Cortex of kidney (tissue), 1 donor: Measurements from ENCODE around the gene ARHGEF6.
"Not testable (repeated sequence)": the region's sequence is repeated elsewhere in the genome, so short reads cannot be mapped to it uniquely, and the experiment has no call there.

Experiments used
- DNase-seq: peaks from one replicate; lab custom pipeline; 2025; lab: John Stamatoyannopoulos, UW

ARHGEF6 gene

GRCh38 chrX:136780763-136781162, at the start of gene ARHGEF6:
TSS of gene ARHGEF6 (minus strand) at chrX:136780932. CDS start at chrX:136780882, 50 bp downstream.
- no peak for DNase-seq

GRCh38 chrX:136829413-136829812, 48.7 kb upstream of the ARHGEF6 start:
- no peak for DNase-seq

- DNase-seq, result no peak
Observed at GRCh38 chrX:136828830-136829229, 48.1 kb upstream of the ARHGEF6 start.

GRCh38 chrX:136827026-136827425, 46.3 kb upstream of the ARHGEF6 start:
- no peak for DNase-seq

GRCh38 chrX:136825771-136826170, 45.0 kb upstream of the ARHGEF6 start:
- no peak for DNase-seq

DNA sequence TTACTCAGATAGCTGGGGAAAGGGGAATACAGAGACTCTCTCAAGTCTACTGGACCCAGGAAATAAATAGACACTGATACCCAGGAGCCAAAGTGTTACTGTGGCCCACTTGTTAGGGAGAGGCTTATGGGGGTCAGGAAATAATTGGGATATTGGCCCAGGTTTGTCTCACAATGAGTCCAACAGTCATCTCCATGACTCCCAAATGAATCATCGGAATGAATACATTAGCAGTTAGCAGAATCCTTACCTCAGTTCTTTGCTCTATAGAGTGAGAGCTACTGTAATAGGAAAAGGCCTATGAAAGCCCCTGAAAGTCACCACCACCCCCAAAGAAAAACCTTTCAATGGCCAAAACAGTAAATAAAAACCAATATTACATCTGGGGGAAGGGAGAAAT, 42.4 kb upstream of the ARHGEF6 start:
- no peak for DNase-seq

DNA sequence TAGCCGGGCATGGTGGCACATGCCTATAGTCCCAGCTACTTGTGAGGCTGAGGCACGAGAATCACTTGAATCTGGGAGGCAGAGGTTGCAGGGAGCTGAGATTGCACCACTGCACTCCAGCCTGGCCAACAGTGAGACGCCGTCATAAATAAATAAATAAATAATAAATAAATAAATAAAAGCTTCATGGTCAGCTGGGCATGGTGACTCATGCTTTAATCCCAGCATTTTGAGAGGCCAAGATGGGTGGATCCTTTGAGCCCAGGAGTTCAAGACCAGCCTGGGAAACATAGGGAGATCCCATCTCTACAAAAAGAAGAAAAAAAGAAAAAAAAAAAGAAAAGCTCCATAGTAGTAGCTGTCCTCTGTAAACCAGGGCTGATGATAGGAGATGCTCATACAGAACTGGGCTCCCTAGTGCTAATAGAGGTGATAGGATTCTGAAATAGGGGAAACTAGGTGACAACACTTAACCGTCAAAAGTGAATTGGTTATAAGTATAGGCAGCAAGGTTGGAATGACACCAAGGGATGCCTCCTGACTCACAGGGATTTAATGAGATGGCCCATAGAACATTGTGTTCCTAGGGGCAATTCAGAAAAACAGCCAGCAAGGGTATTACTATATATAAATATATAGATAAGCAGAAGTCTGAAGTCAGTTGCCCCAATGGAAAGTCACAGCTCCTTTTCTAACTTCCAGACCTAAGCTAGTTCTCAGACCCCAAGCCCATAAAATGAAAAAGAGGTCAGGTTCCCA, 41.8 kb upstream of the ARHGEF6 start:
- DNase-seq, result no peak

DNA sequence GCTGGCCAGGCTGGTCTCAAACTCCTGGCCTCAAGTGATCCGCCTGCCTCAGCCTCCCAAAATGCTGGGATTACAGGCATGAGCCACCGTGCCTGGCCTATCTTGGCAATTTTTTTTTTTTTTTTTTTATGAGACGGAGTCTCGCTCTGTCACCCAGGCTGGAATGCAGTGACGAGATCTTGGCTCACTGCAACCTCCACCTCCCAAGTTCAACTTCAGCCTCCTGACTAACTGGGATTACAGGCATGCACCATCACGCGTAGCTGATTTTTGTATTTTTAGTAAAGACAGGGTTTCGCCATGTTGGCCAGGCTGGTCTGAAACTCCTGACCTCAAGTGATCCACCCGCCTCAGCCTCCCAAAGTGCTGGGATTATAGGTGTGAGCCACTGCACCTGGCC, 39.0 kb upstream of the ARHGEF6 start:
- DNase-seq, result not testable (repeated sequence)

DNA sequence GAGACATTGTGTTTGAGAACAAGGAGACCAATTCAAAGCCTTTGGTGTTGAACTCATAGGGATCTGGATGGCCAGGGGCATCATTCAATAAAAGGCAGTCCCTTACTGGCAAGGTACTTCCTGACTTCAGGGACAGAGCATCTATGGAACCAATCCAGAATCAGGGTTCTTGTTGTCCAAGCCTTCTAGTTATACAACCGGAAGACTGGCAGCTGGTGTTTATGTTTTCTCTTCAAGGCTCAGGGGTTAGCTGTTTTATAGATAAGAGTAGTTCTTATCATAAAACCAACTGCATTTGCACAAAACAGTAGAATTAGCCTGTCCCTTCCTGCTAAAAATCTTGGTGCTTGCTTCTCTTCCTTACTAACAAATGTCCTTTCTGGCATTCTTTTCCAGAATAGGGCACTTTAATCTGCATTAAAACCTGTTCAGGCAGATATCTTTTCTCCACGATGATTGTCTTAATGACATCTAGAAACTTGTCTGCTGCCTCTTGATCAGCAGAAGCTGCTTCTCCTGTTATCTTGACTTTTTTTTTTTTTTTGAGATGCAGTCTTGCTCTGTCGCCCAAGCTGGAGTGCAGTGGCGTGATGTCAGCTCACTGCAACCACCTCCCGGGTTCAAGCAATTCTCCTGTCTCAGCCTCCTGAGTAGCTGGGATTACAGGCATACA, 38.4 kb upstream of the ARHGEF6 start:
- no peak for DNase-seq

- no peak for DNase-seq
Observed at GRCh38 chrX:136816975-136817374, 36.2 kb upstream of the ARHGEF6 start.

GRCh38 chrX:136814847-136815750, 34.4 kb upstream of the ARHGEF6 start:
- DNase-seq, result no peak

DNA sequence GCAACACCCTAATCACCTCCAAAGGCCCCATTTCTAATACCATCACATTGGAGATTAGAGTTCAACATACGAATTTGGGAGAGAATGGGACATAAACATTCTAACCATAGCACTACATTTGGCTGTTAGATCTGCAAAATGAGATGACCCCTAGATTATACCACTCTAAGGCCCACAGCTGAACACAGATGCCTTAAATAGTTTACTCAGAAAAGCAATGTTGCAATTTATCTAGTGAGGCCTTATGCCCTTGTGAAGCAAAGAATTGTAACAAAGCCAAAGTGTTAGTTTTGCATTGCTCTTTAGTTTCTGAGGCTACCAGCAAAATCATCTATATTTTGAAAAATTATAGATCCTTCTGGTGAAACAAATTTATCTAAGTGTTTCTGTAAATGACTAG, 31.6 kb upstream of the ARHGEF6 start:
- no peak for DNase-seq

- no peak for DNase-seq
Observed at GRCh38 chrX:136810493-136810892, 29.8 kb upstream of the ARHGEF6 start.

DNA sequence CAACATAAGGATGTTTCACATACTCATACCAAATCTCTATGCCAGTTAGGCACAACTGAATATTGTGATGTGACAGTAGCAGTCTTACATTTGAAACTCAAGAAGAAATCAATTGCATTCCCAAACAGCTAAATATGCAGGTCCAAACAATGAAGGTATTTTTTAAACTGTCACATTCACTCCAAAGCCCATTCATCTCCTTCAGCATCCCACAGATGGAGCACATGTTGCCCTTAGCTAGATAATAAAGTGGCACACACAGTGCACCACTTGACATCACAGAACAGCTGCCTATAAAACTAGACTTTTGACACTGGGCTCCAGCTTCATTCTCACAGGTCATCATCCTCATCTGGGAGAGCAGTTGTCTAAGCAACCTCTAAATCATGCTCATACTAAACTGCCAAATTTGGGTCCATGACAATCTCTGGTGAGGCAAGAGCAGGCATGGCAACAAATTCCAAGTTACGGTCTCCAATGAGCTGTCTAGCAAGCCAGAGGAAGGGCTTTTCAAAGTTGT, 26.2 kb upstream of the ARHGEF6 start:
- DNase-seq, result no peak

DNA sequence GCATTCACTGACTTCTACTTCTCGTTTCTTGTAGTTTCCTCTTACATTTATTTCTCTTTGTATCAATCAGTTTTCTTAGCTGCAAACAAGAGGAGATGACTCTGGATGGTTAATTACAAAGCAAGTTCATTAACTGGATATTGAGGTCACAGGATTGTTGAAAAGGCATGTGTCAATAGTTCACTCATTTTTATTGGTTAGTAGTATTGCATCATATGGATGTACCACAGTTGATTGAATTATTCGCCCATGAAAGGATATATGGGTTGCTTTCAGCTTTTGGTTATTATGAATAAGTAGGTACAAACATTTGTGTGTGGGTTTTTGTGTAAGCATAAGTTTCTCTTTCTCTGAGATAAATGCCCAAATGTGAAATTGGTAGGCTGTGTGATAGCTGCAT, 21.8 kb upstream of the ARHGEF6 start:
- no peak for DNase-seq

DNA sequence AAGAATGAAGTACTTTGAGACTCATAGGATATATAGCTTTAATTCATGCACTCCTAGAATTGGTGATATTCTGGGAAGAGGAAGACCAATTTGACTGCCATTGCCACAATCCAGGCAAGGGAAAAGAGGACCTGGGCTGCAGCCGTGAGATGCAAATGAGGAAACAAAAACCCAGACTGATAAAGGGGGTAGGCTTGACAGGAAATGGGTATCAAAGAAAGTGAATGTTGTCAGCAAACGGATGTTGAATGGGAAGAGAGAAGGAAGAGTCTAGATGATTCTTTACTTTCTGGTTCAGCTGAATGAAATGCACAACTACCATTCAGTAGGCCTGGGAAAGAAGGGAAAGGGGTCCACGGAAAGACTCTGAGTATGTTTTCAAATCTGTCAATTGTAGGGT, 17.1 kb upstream of the ARHGEF6 start:
- no peak for DNase-seq

GRCh38 chrX:136795132-136795531, 14.4 kb upstream of the ARHGEF6 start:
- DNase-seq, result not testable (repeated sequence)

GRCh38 chrX:136794660-136795059, 13.9 kb upstream of the ARHGEF6 start:
- not testable (repeated sequence) for DNase-seq

- no peak for DNase-seq
Observed at GRCh38 chrX:136794080-136794479, 13.3 kb upstream of the ARHGEF6 start.

DNA sequence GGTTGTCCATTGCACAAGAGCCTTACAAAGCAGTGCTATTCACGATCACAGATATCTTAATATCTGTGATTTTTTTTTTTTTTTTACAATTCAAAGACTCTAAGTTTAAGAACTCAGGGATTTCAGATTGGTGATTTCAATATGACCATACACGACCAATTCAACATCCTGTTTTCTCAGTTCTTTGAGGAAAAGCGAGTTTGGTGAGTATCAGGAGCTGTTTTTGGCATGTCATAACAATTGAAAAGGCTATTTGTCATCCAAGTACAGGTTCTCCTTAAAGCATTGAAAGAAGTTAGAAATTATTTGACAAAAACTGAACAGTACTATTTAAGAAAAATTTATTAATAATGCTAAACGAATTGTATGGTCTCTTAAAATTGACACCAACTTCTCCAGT, 9.1 kb upstream of the ARHGEF6 start:
- DNase-seq, result no peak

DNA sequence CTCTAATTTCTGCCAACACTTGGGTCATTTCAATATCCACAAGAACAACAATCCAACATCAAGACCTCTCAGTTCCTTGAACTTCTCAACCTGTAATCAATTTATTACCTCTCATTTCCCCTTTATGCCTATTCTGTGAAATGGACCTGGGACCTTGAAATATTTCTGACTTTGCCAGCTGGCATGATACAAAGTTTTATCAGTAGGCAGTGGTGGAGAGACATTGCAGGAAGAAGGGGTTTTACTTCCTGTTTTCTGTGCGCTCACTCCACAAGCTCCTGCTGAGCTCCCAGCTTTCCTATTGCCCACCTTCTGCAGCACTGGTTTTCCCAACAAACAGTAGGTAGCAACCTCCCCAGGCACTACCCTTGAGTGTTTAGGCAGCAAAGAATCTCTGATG, 3.5 kb upstream of the ARHGEF6 start:
- DNase-seq, result no peak

GRCh38 chrX:136783159-136783558, 2.4 kb upstream of the ARHGEF6 start:
- no peak for DNase-seq
